Measurements from ENCODE around the gene PELO. TPM values are rescaled to one million over a fixed set of nuclear protein-coding genes. Genes with fewer than 3 reads are reported as not detected.

Gene PELO
- total and polyA plus RNA-seq, 9 of the 15 experiments (the other 6 are each of a cell fraction or from before 2014, with no cell fraction given): 5.8 to 14.6 (median 9.6) TPM

GRCh38 chr5:52791366-52791765 lies 3.6 kb downstream of the PELO start:
- no peak for ATAC-seq
- ChIA-PET CTCF (ENCODE audit: low intra/inter-chr PET ratio) (no interaction called here), POLR2A (no interaction called here)
- in situ Hi-C loops (cut with MboI) (no loop called here), intact Hi-C loops (cut with micrococcal nuclease) (no loop called here)
- no peaks in the 10 kb centered on the region for H4K20me1 ChIP-seq (replicated peaks; ENCODE audit: control insufficient read depth, insufficient read depth, low read length)
- H3K4me1 ChIP-seq (replicated peaks in 1 of 2; ENCODE audit: control insufficient read depth in 2 of 2, insufficient read depth in 2 of 2, low read length in 2 of 2): peaks cover 0 to 9% of the 10 kb centered on the region in 2 experiments; a peak in 2 of 5 replicates
- H3K36me3 ChIP-seq (ENCODE audit: control insufficient read depth, insufficient read depth, low read length): no peaks in the 10 kb centered on the region
- no peaks in the 10 kb centered on the region for H3K9me1 ChIP-seq (ENCODE audit: control insufficient read depth, insufficient read depth, low read length)
- BruUV-seq (replicated peaks): no TSS peak
- H3K27me3 ChIP-seq (ENCODE audit: control insufficient read depth in 2 of 2, insufficient read depth in 2 of 2, low read length in 2 of 2): peaks cover 0 to 10% of the 10 kb centered on the region in 2 experiments; a peak in 2 of 5 replicates
- FAIRE-seq: no peak
- no peak overlapping the region for H3K4me2 ChIP-seq (ENCODE audit: insufficient read depth, low read length)
- H3K27ac ChIP-seq (ENCODE audit: extremely low read depth, low read depth, low read length): no peak overlapping the region
- no peaks in the 10 kb centered on the region for H3K79me2 ChIP-seq (ENCODE audit: control insufficient read depth, insufficient read depth, low read length)
- DNase-seq (ENCODE audit: extremely low read depth in 1 of 4, low spot score in 3 of 4): no peak
- H2AFZ ChIP-seq (ENCODE audit: low read depth, low read length): no peak overlapping the region
- no peak overlapping the region for H3K4me3 ChIP-seq
- WGBS (ENCODE audit: insufficient coverage, low coverage, missing lambda C conversion rate): 0% methylated on average over 1 of the region's 1 CpG
- TF ChIP-seq ZNF609 (CRISPR knock-in tag; IDR thresholded peaks at IDR 0.05; ENCODE audit: borderline replicate concordance) (no peak), TCF7 (IDR thresholded peaks at IDR 0.05; ENCODE audit: borderline replicate concordance) (no peak), ATF1 (CRISPR knock-in tag; IDR thresholded peaks at IDR 0.05) (no peak), ATF1 (tag; IDR thresholded peaks at IDR 0.05) (no peak), DDX20 (tag; IDR thresholded peaks at IDR 0.05; ENCODE audit: low read depth) (no peak), TBP (optimal IDR thresholded peaks at IDR 0.05; ENCODE audit: low read depth, low read length) (no peak), GTF2A2 (tag; IDR thresholded peaks at IDR 0.05) (no peak), NCOA2 (IDR thresholded peaks at IDR 0.05; ENCODE audit: partially characterized antibody in 2 of 2) (no peak), ZC3H4 (CRISPR knock-in tag; IDR thresholded peaks at IDR 0.05; ENCODE audit: borderline replicate concordance) (no peak), MEF2D (tag; conservative IDR thresholded peaks at IDR 0.05; ENCODE audit: low read depth) (no peak), ZNF76 (CRISPR knock-in tag; IDR thresholded peaks at IDR 0.05; ENCODE audit: borderline replicate concordance) (no peak)
- no peaks in the 10 kb centered on the region for H3K9me3 ChIP-seq (replicated peaks; ENCODE audit: control insufficient read depth, insufficient read depth, low read depth, low read length)
- no peak overlapping the region for H3K9ac ChIP-seq (ENCODE audit: insufficient read depth in 1 of 2, low read depth in 2 of 2, low read length in 2 of 2)
